HG03469 (cell line): ENCODE measurements around the gene MOSPD3.

Experiments
- ATAC-seq: cut with Tn5 transposase; IDR thresholded peaks from one replicate; pipeline ENCODE4 v1.9.1; 2021; ENCODE audit warnings: mild to moderate bottlenecking, moderate library complexity, moderate number of reproducible peaks; ENCODE audit not compliant: unreplicated experiment

The MOSPD3 gene

GRCh38 chr7:100590077-100590737, 22.1 kb upstream of the MOSPD3 start:
- no peak for ATAC-seq

DNA sequence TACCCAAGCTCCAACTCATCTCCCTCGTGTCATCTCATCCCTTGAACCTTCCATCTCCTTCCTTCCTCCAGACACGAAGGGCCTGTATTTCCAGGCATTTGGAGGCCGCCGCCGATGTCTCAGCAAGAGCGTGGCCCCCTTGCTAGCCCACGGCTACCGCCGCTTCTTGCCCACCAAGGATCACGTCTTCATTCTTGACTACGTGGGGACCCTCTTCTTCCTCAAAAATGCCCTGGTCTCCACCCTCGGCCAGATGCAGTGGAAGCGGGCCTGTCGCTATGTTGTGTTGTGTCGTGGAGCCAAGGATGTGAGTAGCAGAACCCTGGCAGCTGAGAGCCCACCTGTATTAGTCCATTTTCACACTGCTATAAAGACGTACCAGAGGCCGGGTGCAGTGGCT, 20.7 kb upstream of the MOSPD3 start:
- ATAC-seq = no peak

DNA sequence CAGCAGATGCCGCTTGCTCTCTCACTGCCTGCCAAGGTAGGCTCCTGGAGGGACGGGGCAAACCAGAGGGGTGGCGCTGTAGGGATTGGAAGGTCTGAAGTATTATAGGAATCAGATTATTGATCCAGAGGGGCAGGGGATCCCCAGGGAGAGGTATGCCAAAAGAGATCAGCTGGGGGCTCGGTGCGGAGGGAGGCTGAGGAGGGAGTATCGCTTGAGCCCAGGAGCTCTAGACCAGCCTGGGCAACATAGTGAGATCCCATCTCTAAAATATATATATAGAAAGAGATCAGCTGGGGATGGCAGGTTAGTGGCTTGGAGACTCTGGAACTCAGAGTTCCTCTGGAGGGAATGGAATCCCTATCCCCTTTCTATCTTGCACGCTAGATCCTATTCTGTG, 17.2 kb upstream of the MOSPD3 start:
- ATAC-seq = no peak

GRCh38 chr7:100598425-100598824, 13.9 kb upstream of the MOSPD3 start:
- ATAC-seq = no peak

GRCh38 chr7:100599911-100600729, 12.2 kb upstream of the MOSPD3 start:
- no peak for ATAC-seq

- ATAC-seq = no peak
Measured at GRCh38 chr7:100600730-100601038, 11.7 kb upstream of the MOSPD3 start.

DNA sequence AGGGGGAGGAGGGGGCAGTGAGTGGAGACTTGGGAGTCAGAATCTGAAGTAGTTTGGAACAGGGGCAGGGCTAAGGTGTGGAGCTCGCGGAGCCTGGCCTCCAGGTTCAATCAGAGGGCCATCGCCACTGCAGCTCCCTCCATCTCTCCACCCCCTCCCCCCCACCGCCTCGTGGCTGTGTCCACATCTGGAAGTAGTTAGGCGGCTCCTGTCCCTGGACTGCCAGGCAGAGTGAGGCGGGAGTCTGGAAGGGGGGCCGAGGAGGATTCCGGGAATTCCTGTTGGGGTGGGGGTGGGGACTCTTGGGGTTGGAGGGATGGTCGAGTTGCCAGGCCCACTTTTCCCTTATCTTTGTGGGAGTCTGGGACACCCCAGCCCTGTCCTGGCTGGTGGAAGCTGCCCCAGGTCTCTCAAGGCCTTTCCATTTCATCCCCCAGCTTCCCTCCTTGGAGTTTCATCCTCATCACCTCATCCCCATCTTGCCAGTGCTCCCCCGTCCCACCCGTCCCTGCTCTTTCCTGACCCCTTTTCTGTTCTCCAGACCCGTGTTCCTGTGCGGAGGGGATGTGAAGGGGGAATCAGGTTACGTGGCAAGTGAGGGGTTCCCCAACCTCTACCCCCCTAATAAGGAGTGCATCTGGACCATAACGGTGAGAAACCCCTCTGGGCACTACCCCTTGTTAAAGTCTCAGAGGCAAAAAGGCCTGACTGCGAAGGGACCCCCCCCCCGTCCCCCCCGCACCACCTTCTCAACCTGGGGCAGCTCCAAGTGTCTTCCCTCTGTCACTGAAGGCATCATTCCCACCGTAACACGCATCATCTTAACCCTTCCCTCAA, 9.2 kb upstream of the MOSPD3 start:
- no peak for ATAC-seq

- no peak for ATAC-seq
Measured at GRCh38 chr7:100603726-100604027, 8.7 kb upstream of the MOSPD3 start.

GRCh38 chr7:100604028-100604975, 8.0 kb upstream of the MOSPD3 start:
- ATAC-seq = no peak

DNA sequence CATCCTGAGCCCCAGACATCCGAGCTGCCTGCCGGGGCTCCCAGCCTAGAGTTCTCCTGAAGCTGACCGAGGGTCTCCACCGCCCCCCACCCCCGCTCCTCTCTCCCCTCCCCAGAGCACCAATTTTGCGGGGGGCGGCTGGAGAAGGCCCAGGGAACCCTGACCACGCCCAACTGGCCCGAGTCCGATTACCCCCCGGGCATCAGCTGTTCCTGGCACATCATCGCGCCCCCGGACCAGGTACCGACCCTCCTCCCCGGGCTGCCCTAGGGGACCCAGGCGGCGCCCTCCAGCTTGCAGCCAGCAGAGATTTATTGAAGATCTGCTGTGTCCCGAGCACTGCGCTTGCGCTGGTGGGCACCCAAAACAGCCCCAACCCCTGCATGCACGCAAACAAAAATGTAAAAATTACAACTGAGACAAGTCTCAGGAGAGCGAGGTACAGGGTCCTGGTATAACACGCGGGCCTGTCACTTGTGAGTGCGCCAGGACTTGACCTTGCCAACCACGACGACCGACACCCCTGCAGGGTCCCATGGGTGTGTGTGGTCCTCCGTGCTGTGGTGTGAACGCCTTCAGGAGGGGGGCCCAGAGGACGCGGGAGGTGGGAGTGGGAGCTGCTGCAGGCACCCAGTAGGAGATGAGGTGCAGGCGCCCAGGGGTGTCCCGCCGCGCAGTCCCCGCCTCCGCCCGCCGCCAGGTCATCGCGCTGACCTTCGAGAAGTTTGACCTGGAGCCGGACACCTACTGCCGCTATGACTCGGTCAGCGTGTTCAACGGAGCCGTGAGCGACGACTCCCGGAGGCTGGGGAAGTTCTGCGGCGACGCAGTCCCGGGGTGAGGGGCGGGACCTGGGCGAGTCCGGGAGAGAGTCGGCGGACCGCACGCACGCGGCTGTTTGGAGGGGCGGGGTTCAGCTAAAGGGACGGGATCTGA, 7.1 kb upstream of the MOSPD3 start:
- no peak for ATAC-seq

- no peak for ATAC-seq
Measured at GRCh38 chr7:100606313-100606712, 6.0 kb upstream of the MOSPD3 start.

- no peak for ATAC-seq
Measured at GRCh38 chr7:100607111-100607510, 5.2 kb upstream of the MOSPD3 start.

- ATAC-seq = no peak
Measured at GRCh38 chr7:100609958-100610357, 2.4 kb upstream of the MOSPD3 start.

- no peak for ATAC-seq
Measured at GRCh38 chr7:100612730-100613390, 520 bp downstream of the MOSPD3 start.

GRCh38 chr7:100613412-100614175, 1.3 kb downstream of the MOSPD3 start:
- no peak for ATAC-seq

GRCh38 chr7:100614308-100614861, 2.0 kb downstream of the MOSPD3 start:
- no peak for ATAC-seq

GRCh38 chr7:100620239-100620638, 7.9 kb downstream of the MOSPD3 start:
- ATAC-seq = no peak

- no peak for ATAC-seq
Measured at GRCh38 chr7:100620804-100621203, 8.5 kb downstream of the MOSPD3 start.
